ENCODE measurements around the gene TMEM161A.

TMEM161A gene

DNA sequence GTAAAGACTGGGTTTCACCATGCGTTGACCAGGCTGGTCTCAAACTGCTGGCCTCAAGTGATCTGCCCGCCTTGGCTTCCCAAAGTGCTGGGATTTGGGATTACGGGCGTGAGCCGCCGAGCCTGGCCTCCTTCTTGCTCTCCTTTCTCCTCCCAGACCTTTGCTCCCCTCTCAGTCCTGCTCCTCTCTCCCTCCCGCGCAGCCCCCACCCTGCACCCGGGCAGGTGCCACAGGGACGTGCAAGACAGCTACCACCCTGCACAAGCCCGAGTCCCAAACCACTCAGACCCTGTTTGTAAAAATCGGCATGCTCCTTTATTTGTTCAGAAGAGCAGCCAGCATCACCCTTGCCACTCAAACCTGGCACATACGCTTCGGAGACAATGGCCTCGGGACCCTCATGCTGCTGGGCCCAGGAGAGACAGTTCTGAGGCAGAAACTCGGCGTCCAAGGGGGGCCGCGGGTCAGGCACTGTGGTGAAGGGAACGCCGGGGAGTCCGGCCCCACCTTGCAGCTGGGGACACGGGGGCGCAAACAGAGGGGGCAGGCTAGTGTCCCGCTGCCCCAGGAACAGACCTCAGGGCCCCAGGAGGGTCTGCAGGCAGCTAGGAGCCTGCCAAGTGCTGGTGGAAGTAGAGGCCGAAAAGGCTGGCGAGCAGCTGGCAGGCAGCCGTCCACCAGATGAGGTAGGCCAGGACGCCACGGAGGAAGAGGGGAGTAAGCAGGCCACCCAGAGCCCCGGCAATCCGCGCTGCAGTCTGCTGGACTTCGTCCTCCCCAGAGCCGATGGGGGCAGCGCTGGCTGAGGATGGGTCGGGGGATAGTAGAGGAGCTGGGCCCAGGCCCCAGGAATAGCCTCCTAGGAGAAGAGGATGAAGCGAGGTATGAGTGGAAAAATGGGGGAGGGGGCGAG is 18.7 kb downstream of the TMEM161A start:
- no peak for DNase-seq
- TF ChIP-seq, protein P1, sequence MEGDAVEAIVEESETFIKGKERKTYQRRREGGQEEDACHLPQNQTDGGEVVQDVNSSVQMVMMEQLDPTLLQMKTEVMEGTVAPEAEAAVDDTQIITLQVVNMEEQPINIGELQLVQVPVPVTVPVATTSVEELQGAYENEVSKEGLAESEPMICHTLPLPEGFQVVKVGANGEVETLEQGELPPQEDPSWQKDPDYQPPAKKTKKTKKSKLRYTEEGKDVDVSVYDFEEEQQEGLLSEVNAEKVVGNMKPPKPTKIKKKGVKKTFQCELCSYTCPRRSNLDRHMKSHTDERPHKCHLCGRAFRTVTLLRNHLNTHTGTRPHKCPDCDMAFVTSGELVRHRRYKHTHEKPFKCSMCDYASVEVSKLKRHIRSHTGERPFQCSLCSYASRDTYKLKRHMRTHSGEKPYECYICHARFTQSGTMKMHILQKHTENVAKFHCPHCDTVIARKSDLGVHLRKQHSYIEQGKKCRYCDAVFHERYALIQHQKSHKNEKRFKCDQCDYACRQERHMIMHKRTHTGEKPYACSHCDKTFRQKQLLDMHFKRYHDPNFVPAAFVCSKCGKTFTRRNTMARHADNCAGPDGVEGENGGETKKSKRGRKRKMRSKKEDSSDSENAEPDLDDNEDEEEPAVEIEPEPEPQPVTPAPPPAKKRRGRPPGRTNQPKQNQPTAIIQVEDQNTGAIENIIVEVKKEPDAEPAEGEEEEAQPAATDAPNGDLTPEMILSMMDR (IDR thresholded peaks at IDR 0.05), result no peak
- no peak overlapping the region for H3K27ac ChIP-seq
- intact Hi-C loops (cut with DNase I; ENCODE audit: low total_unique reads), result loop anchor here (5.0 kb wide), 1 partner anchor 67 kb away; no protein-coding TSS in a partner anchor
- H3K36me3 ChIP-seq, result peaks cover 23 to 48% (median 24%) of the 10 kb centered on the region in 3 donors
- H3K27me3 ChIP-seq, result no peaks in the 10 kb centered on the region
- peaks cover 0 to 6% (median 0%) of the 10 kb centered on the region in 3 donors for H3K9me3 ChIP-seq
- H3K4me1 ChIP-seq, result no peaks in the 10 kb centered on the region
- no peak overlapping the region for H3K4me3 ChIP-seq

GRCh38 chr19:19115954-19116353 is 22.3 kb downstream of the TMEM161A start:
- peaks cover 12 to 27% (median 17%) of the 10 kb centered on the region in 3 donors for H3K36me3 ChIP-seq
- no peak overlapping the region for H3K4me3 ChIP-seq
- H3K27me3 ChIP-seq, result no peaks in the 10 kb centered on the region
- TF ChIP-seq, protein P1 (IDR thresholded peaks at IDR 0.05), result peak; percentile 25 to 31
- no peaks in the 10 kb centered on the region for H3K4me1 ChIP-seq
- H3K27ac ChIP-seq, result no peak overlapping the region
- intact Hi-C loops (cut with DNase I; ENCODE audit: low total_unique reads), result loop anchor here (5.0 kb wide), 1 partner anchor 64 kb away; no protein-coding TSS in a partner anchor
- DNase-seq, result no peak
- no peaks in the 10 kb centered on the region for H3K9me3 ChIP-seq

DNA sequence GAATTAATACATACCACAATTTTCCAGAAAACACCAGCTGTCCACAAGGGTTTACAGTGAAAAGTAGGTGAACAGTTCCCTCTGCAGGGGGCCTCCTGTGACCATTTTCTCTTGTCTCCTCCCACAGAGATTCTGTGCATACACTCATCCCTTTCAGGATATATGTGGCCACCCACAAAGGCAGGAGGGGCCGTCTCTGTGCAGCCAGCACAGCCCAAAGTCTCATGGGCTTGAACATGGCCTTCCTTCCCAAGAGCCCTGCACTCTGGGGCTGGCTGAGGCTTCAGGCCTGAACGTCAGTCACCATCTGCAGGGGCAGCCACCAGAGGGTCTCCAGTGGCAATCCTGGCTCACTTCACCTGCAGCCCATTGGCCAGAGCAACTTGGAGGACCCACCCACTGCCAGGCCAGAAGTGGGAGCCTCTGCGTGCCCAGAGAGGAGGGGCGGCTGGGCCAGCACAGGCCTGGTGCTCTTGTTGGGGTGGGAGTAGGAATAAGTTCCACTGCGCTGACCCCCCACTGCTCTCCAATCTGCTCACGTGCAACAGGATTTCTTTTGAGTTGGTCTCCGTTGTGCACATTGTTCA is 25.1 kb downstream of the TMEM161A start:
- Histone ChIP-seq H3K4me3 (no peak overlapping the region), H3K9me3 (no peaks in the 10 kb centered on the region), H3K27me3 (no peaks in the 10 kb centered on the region), H3K27ac (no peak overlapping the region), H3K36me3 (peaks cover 0 to 6% (median 0%) of the 10 kb centered on the region in 3 donors), H3K4me1 (peaks cover 0 to 18% (median 8%) of the 10 kb centered on the region in 4 donors)
- no peak for DNase-seq
- intact Hi-C loops (cut with DNase I; ENCODE audit: low total_unique reads), result no loop called here
- TF ChIP-seq, protein P1 (IDR thresholded peaks at IDR 0.05), result no peak

- TF ChIP-seq, protein P1 (IDR thresholded peaks at IDR 0.05), result no peak
- no peaks in the 10 kb centered on the region for H3K27me3 ChIP-seq
- H3K9me3 ChIP-seq, result no peaks in the 10 kb centered on the region
- DNase-seq, result no peak
- H3K36me3 ChIP-seq, result peaks cover 0 to 12% (median 8%) of the 10 kb centered on the region in 3 donors
- no peak overlapping the region for H3K27ac ChIP-seq
- H3K4me3 ChIP-seq, result no peak overlapping the region
- intact Hi-C loops (cut with DNase I; ENCODE audit: low total_unique reads), result no loop called here
- peaks cover 0 to 18% (median 8%) of the 10 kb centered on the region in 4 donors for H3K4me1 ChIP-seq
Observed at GRCh38 chr19:19111967-19112580, 26.2 kb downstream of the TMEM161A start.

- TF ChIP-seq, protein P1 (IDR thresholded peaks at IDR 0.05), result no peak
- no peaks in the 10 kb centered on the region for H3K9me3 ChIP-seq
- no peak for DNase-seq
- no peak overlapping the region for H3K27ac ChIP-seq
- no peak overlapping the region for H3K4me3 ChIP-seq
- H3K36me3 ChIP-seq, result peaks cover 0 to 12% (median 8%) of the 10 kb centered on the region in 3 donors
- peaks cover 0 to 18% (median 8%) of the 10 kb centered on the region in 4 donors for H3K4me1 ChIP-seq
- intact Hi-C loops (cut with DNase I; ENCODE audit: low total_unique reads), result no loop called here
- H3K27me3 ChIP-seq, result no peaks in the 10 kb centered on the region
Observed at GRCh38 chr19:19111136-19111835, 27.0 kb downstream of the TMEM161A start.
